Lung (tissue), 12 donors: Measurements from ENCODE around the gene TRMT10C. TPM values are rescaled to one million over a fixed set of nuclear protein-coding genes. Genes with fewer than 3 reads are reported as not detected.

ENCODE experiments used
- ATAC-seq: fragments of 200-7000 bp; cut with Tn5 transposase; one replicate; pipeline ENCODE4 v1.9.1; 2020; ENCODE audit warnings: moderate number of reproducible peaks; ENCODE audit not compliant: insufficient read depth, low FRiP score
- DNase-seq, 3 donors: peaks; one replicate each; pipeline ENCODE4 v3.0.0-alpha.2; 2013 to 2017
- H3K27ac ChIP-seq, 2 donors: one replicate each; pipeline ENCODE4 v1.5.1; 2013; ENCODE audit warnings: mild to moderate bottlenecking in 2 of 2, moderate library complexity in 2 of 2, control low read depth in 1 of 2, inconsistent platforms in 1 of 2, low read depth in 1 of 2, low read length in 1 of 2
- H3K27me3 ChIP-seq, 3 donors: one replicate each; pipeline ENCODE4 v1.5.1; 2013; ENCODE audit warnings: low read length in 2 of 3; ENCODE audit not compliant: control insufficient read depth in 3 of 3, insufficient read depth in 3 of 3
- H3K36me3 ChIP-seq, 4 donors: one replicate each; pipeline ENCODE4 v1.5.1; 2013; ENCODE audit warnings: low read length in 4 of 4, mild to moderate bottlenecking in 1 of 4, moderate library complexity in 1 of 4; ENCODE audit not compliant: control insufficient read depth in 4 of 4, insufficient read depth in 4 of 4
- H3K4me1 ChIP-seq, 5 donors: one replicate each; pipeline ENCODE4 v1.5.1; 2013; ENCODE audit warnings: low read length in 5 of 5, mild to moderate bottlenecking in 2 of 5, moderate library complexity in 1 of 5; ENCODE audit not compliant: control insufficient read depth in 5 of 5, insufficient read depth in 5 of 5
- H3K4me3 ChIP-seq: one replicate; pipeline ENCODE4 v1.5.1; 2013; ENCODE audit warnings: mild to moderate bottlenecking, control low read depth, moderate library complexity
- H3K9ac ChIP-seq, 2 donors: one replicate each; pipeline ENCODE4 v1.5.1; 2013; ENCODE audit warnings: low read length in 2 of 2, control low read depth in 1 of 2; ENCODE audit not compliant: insufficient read depth in 1 of 2
- H3K9me3 ChIP-seq, 4 donors: one replicate each; pipeline ENCODE4 v1.5.1; 2013; ENCODE audit warnings: low read length in 3 of 4, mild to moderate bottlenecking in 1 of 4, moderate library complexity in 1 of 4; ENCODE audit not compliant: control insufficient read depth in 4 of 4, insufficient read depth in 3 of 4
- WGBS, 2 donors: extraction: QIAGEN DNeasy Blood & Tissue Kit; methylation state at CpG; one replicate each; pipeline ENCODE4 v1.1.7; 2013; 5-methylcytosine and 5-hydroxymethylcytosine counted together
- polyA plus RNA-seq, 2 donors: library from polyadenylated mRNA; stranded (reverse); fragments of 200-250 nt; gene quantifications; one replicate each; pipeline ENCODE4 v1.2.1, GENCODE V29; 2013
- total RNA-seq, 2 donors: library from RNA; depleted of rRNA in 1 of 2; stranded (reverse); fragments of >200 nt in 1 of 2; gene quantifications; one replicate each; pipeline ENCODE4 v1.2.1, GENCODE V29; 2014 to 2021
- TF ChIP-seq, protein P1 (sequence below): IDR thresholded peaks from 2 replicates; pipeline ENCODE4 v1.5.1; 2012; ENCODE audit warnings: mild to moderate bottlenecking; ENCODE audit errors: control extremely low read depth, extremely low read depth
- donor health status: control.
- donor health status: control.
- donor health status: Bipolar disorder and iron deficiency.
- donor health status: healthy.
- donor health status: DM: yes; HTN: yes; CAD: no.

Gene TRMT10C
- total and polyA plus RNA-seq, 4 donors: 13.9 to 17.0 (median 15.6) TPM

DNA sequence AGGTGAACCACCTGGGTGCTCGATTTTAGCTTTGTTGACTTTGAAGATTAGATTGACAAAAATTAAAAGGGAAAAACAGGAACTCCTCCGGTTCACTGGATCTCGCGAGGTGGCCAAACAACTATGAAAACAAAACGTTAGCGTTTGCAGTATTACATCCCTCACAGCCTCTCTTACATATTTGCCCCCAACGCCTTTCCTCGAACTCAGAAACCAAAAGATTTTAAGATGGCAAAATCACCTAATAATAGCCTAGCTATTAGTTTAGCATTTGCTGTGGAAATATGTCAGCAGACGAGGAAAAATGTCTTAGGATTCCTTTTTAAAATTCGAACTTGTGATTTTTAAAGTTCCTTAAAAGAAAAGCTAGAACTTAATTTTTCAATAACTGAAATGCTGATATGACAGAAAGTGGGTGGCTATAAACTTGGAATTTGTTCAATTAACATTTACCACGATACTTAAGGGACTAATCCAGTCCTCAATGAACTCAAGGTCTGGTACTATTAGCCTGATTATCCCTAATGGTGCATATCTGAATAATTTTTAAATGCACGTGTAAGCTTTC, 48.2 kb upstream of the TRMT10C start:
- peak; percentile 46 for ATAC-seq
- H3K9ac ChIP-seq: peak overlapping the region; percentile 44 to 99
- no peak for DNase-seq
- H3K9me3 ChIP-seq: no peaks in the 10 kb centered on the region
- WGBS, 2 donors: 15 to 16% methylated on average over 12 of the region's 12 CpGs
- H3K27me3 ChIP-seq: peaks cover 0 to 2% (median 0%) of the 10 kb centered on the region in 3 donors
- peaks cover 0 to 5% (median 0%) of the 10 kb centered on the region in 4 donors for H3K36me3 ChIP-seq
- TF ChIP-seq, protein P1, sequence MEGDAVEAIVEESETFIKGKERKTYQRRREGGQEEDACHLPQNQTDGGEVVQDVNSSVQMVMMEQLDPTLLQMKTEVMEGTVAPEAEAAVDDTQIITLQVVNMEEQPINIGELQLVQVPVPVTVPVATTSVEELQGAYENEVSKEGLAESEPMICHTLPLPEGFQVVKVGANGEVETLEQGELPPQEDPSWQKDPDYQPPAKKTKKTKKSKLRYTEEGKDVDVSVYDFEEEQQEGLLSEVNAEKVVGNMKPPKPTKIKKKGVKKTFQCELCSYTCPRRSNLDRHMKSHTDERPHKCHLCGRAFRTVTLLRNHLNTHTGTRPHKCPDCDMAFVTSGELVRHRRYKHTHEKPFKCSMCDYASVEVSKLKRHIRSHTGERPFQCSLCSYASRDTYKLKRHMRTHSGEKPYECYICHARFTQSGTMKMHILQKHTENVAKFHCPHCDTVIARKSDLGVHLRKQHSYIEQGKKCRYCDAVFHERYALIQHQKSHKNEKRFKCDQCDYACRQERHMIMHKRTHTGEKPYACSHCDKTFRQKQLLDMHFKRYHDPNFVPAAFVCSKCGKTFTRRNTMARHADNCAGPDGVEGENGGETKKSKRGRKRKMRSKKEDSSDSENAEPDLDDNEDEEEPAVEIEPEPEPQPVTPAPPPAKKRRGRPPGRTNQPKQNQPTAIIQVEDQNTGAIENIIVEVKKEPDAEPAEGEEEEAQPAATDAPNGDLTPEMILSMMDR: no peak
- peak overlapping the region; percentile 88 to 94 for H3K27ac ChIP-seq
- peak overlapping the region; percentile 40 for H3K4me3 ChIP-seq
- peaks cover 0 to 11% (median 0%) of the 10 kb centered on the region in 5 donors for H3K4me1 ChIP-seq

GRCh38 chr3:101518421-101518871, 43.2 kb upstream of the TRMT10C start:
- Histone ChIP-seq H3K4me3 (no peak overlapping the region), H3K27me3 (peaks cover 0 to 4% (median 0%) of the 10 kb centered on the region in 3 donors), H3K27ac (no peak overlapping the region), H3K4me1 (no peaks in the 10 kb centered on the region), H3K9ac (no peak overlapping the region), H3K36me3 (no peaks in the 10 kb centered on the region), H3K9me3 (no peaks in the 10 kb centered on the region)
- WGBS, 2 donors: 82 to 92% methylated on average over 3 of the region's 3 CpGs
- ATAC-seq: no peak
- DNase-seq: no peak
- TF ChIP-seq, protein P1: no peak

- no peak for DNase-seq
- Histone ChIP-seq H3K27ac (no peak overlapping the region), H3K4me1 (no peaks in the 10 kb centered on the region), H3K27me3 (peaks cover 0 to 4% (median 0%) of the 10 kb centered on the region in 3 donors), H3K4me3 (no peak overlapping the region), H3K36me3 (no peaks in the 10 kb centered on the region), H3K9me3 (no peaks in the 10 kb centered on the region), H3K9ac (no peak overlapping the region)
- no peak for ATAC-seq
- TF ChIP-seq, protein P1: no peak
- WGBS, 2 donors: 84 to 91% methylated on average over 6 of the region's 6 CpGs
These were observed 41.8 kb upstream of the TRMT10C start for GRCh38 chr3:101519685-101520365.
